Measurements from ENCODE around the gene PPTC7. TPM values are rescaled to one million over a fixed set of nuclear protein-coding genes. Genes with fewer than 3 reads are reported as not detected.
"Not testable (repeated sequence)": the region's sequence is repeated elsewhere in the genome, so short reads cannot be mapped to it uniquely, and the experiment has no call there.

The PPTC7 gene
- total RNA-seq, 4 donors from 2014 or later: 14.8 to 30.5 (median 19.2) TPM

GRCh38 chr12:110606253-110606611, 23.1 kb upstream of the PPTC7 start:
- 71 to 95% methylated on average over 5 to 8 of the region's 8 CpGs for WGBS, 2 donors
- intact Hi-C loops (cut with DNase I): no loop called here

GRCh38 chr12:110602085-110602814, 19.1 kb upstream of the PPTC7 start:
- not testable (repeated sequence) for H3K27ac ChIP-seq, H3K9me3 ChIP-seq, H3K27me3 ChIP-seq, H3K4me3 ChIP-seq, H3K36me3 ChIP-seq, DNase-seq
- peak; percentile 42 to 84 (median 75) for TF ChIP-seq CTCF (IDR thresholded peaks at IDR 0.05)
- H3K4me1 ChIP-seq: peaks cover 0 to 14% (median 2%) of the 10 kb centered on the region in 3 donors
- intact Hi-C loops (cut with DNase I): loop anchor here (5.0 kb wide), 2 partner anchors 90 to 155 kb away; no protein-coding TSS in a partner anchor
- 49 to 53% methylated on average over 13 of the region's 14 CpGs for WGBS, 2 donors

More at GRCh38 chr12:110606253-110606611, 23.1 kb upstream of the PPTC7 start:
- no peak for DNase-seq
- peak overlapping the region in 3 of 4 donors; percentile 5 to 48 (median 38) for H3K27ac ChIP-seq
- peaks cover 0 to 3% (median 0%) of the 10 kb centered on the region in 3 donors for H3K4me1 ChIP-seq
- no peaks in the 10 kb centered on the region for H3K27me3 ChIP-seq
- H3K4me3 ChIP-seq: peak overlapping the region in 1 of 4 donors; percentile 31
- H3K36me3 ChIP-seq: no peaks in the 10 kb centered on the region
- TF ChIP-seq CTCF (IDR thresholded peaks at IDR 0.05): no peak
- no peak for TF ChIP-seq POLR2A (IDR thresholded peaks at IDR 0.05)
- no peaks in the 10 kb centered on the region for H3K9me3 ChIP-seq

- Histone ChIP-seq H3K36me3 (no peaks in the 10 kb centered on the region), H3K4me1 (peaks cover 0 to 14% (median 2%) of the 10 kb centered on the region in 3 donors), H3K4me3 (no peak overlapping the region), H3K27ac (no peak overlapping the region), H3K27me3 (no peaks in the 10 kb centered on the region), H3K9me3 (no peaks in the 10 kb centered on the region)
- TF ChIP-seq CTCF (IDR thresholded peaks at IDR 0.05) (peak in 5 of 6 experiments; percentile 25 to 63 (median 50)), POLR2A (IDR thresholded peaks at IDR 0.05) (no peak)
- no peak for DNase-seq
- intact Hi-C loops (cut with DNase I): loop anchor here (5.0 kb wide), 2 partner anchors 88 to 153 kb away; no protein-coding TSS in a partner anchor
- WGBS, 2 donors: 22 to 36% methylated on average over 4 of the region's 4 CpGs
Measured at GRCh38 chr12:110600254-110600653, 17.1 kb upstream of the PPTC7 start.

GRCh38 chr12:110599334-110599733, 16.2 kb upstream of the PPTC7 start:
- no peak overlapping the region for H3K4me3 ChIP-seq
- intact Hi-C loops (cut with DNase I): no loop called here
- TF ChIP-seq CTCF (IDR thresholded peaks at IDR 0.05) (no peak), POLR2A (IDR thresholded peaks at IDR 0.05) (no peak)
- no peaks in the 10 kb centered on the region for H3K27me3 ChIP-seq
- H3K9me3 ChIP-seq: no peaks in the 10 kb centered on the region
- 62 to 80% methylated on average over 4 of the region's 4 CpGs for WGBS, 2 donors
- H3K27ac ChIP-seq: no peak overlapping the region
- no peak for DNase-seq
- no peaks in the 10 kb centered on the region for H3K36me3 ChIP-seq
- H3K4me1 ChIP-seq: peaks cover 0 to 14% (median 2%) of the 10 kb centered on the region in 3 donors

- no peaks in the 10 kb centered on the region for H3K27me3 ChIP-seq
- H3K36me3 ChIP-seq: no peaks in the 10 kb centered on the region
- no peak for TF ChIP-seq CTCF (IDR thresholded peaks at IDR 0.05)
- no peak for TF ChIP-seq POLR2A (IDR thresholded peaks at IDR 0.05)
- H3K27ac ChIP-seq: no peak overlapping the region
- DNase-seq: no peak
- H3K9me3 ChIP-seq: no peaks in the 10 kb centered on the region
- H3K4me1 ChIP-seq: peaks cover 0 to 14% (median 2%) of the 10 kb centered on the region in 3 donors
- H3K4me3 ChIP-seq: no peak overlapping the region
- whole genome bisulfite sequencing, 2 donors: 77 to 89% methylated on average over 1 of the region's 1 CpG
- intact Hi-C loops (cut with DNase I): no loop called here
Measured at GRCh38 chr12:110597885-110598284, 14.8 kb upstream of the PPTC7 start.

GRCh38 chr12:110592919-110593318, 9.8 kb upstream of the PPTC7 start:
- H3K27ac ChIP-seq; H3K36me3 ChIP-seq; H3K4me3 ChIP-seq; intact Hi-C loops (cut with DNase I); DNase-seq; H3K9me3 ChIP-seq; H3K27me3 ChIP-seq: not testable (repeated sequence)
- H3K4me1 ChIP-seq: peaks cover 5 to 22% (median 15%) of the 10 kb centered on the region in 3 donors
- WGBS, 2 donors: 92 to 93% methylated on average over 4 of the region's 4 CpGs
